Thyroid gland (tissue), 4 donors: Measurements from ENCODE around the gene ZNF91. TPM values are rescaled to one million over a fixed set of nuclear protein-coding genes. Genes with fewer than 3 reads are reported as not detected.
"Not testable (repeated sequence)": the region's sequence is repeated elsewhere in the genome, so short reads cannot be mapped to it uniquely, and the experiment has no call there.

Experiments used
- DNase-seq, 2 donors: peaks; one replicate each; pipeline ENCODE4 v3.0.0-alpha.2; 2019
- H3K27ac ChIP-seq, 3 donors: fragments of 200-600 bp; sonication (generic); 1 replicate in 2 of 3; 2 replicates in 1 of 3; pipeline ENCODE4 v1.5.1; 2016 to 2019; ENCODE audit warnings: mild to moderate bottlenecking in 1 of 3, moderate library complexity in 1 of 3
- H3K27me3 ChIP-seq: fragments of 200-600 bp; sonication (generic); one replicate; pipeline ENCODE4 v1.5.1; 2019
- H3K36me3 ChIP-seq, 2 donors: fragments of 200-600 bp; sonication (generic); one replicate each; pipeline ENCODE4 v1.5.1; 2016 to 2019
- H3K4me1 ChIP-seq, 2 donors: fragments of 200-600 bp; sonication (generic); one replicate each; pipeline ENCODE4 v1.5.1; 2017 to 2019
- H3K4me3 ChIP-seq, 3 donors: fragments of 200-600 bp; sonication (generic); replicated peaks in 1 of 3; 1 replicate in 2 of 3; 2 replicates in 1 of 3; pipeline ENCODE4 v1.5.1; 2016; ENCODE audit warnings: mild to moderate bottlenecking in 1 of 3
- H3K9me3 ChIP-seq: fragments of 200-600 bp; sonication (generic); one replicate; pipeline ENCODE4 v1.5.1; 2017
- CTCF ChIP-seq, 6 experiments: fragments of 200-600 bp in 3 of 6; fragments of 450-650 bp in 3 of 6; sonication (generic) in 3 of 6; IDR thresholded peaks; one replicate each; pipeline ENCODE4 v1.5.1; 2016 to 2019; ENCODE audit warnings: antibody characterized with exemption in 6 of 6, mild to moderate bottlenecking in 2 of 6, inconsistent platforms in 1 of 6, moderate library complexity in 1 of 6
- POLR2A ChIP-seq, 2 donors: fragments of 450-650 bp; IDR thresholded peaks; one replicate each; pipeline ENCODE4 v1.6.1; 2017; ENCODE audit warnings: antibody characterized with exemption in 2 of 2, mild to moderate bottlenecking in 2 of 2, moderate library complexity in 1 of 2
- WGBS, 2 donors: methylation state at CpG; one replicate each; pipeline ENCODE4 v1.1.5; 2017; 5-methylcytosine and 5-hydroxymethylcytosine counted together
- intact Hi-C: fragments of 100-400 bp; cut with DNase I; formaldehyde crosslinking; loops from one replicate; pipeline ENCODE4 v1.15.1; 2023
- total RNA-seq, 4 donors: library from RNA; depleted of rRNA; stranded (reverse); fragments of >200 nt; gene quantifications; one replicate each; pipeline ENCODE4 v1.2.3, GENCODE V29; 2016

ZNF91 gene
- total RNA-seq, 4 donors from 2014 or later, result 92.5 to 220 (median 122) TPM

GRCh38 chr19:23436944-23437343, 41.7 kb upstream of the ZNF91 start:
- H3K36me3 ChIP-seq, result no peaks in the 10 kb centered on the region
- no peaks in the 10 kb centered on the region for H3K9me3 ChIP-seq
- H3K27ac ChIP-seq, result no peak overlapping the region
- no peak for TF ChIP-seq POLR2A (IDR thresholded peaks at IDR 0.05)
- no peak for TF ChIP-seq CTCF (IDR thresholded peaks at IDR 0.05)
- H3K27me3 ChIP-seq, result no peaks in the 10 kb centered on the region
- WGBS, 2 donors, result 84 to 90% methylated on average over 4 of the region's 4 CpGs
- no peaks in the 10 kb centered on the region for H3K4me1 ChIP-seq
- no peak overlapping the region for H3K4me3 ChIP-seq
- intact Hi-C loops, result no loop called here
- DNase-seq, result no peak

- Histone ChIP-seq H3K4me1 (no peaks in the 10 kb centered on the region), H3K36me3 (no peaks in the 10 kb centered on the region), H3K9me3 (no peaks in the 10 kb centered on the region), H3K4me3 (no peak overlapping the region), H3K27me3 (no peaks in the 10 kb centered on the region), H3K27ac (no peak overlapping the region)
- WGBS, 2 donors, result 82 to 91% methylated on average over 4 of the region's 4 CpGs
- intact Hi-C loops, result no loop called here
- DNase-seq, result no peak
- TF ChIP-seq CTCF (IDR thresholded peaks at IDR 0.05) (no peak), POLR2A (IDR thresholded peaks at IDR 0.05) (no peak)
Observed at GRCh38 chr19:23436318-23436717, 41.0 kb upstream of the ZNF91 start.

DNA sequence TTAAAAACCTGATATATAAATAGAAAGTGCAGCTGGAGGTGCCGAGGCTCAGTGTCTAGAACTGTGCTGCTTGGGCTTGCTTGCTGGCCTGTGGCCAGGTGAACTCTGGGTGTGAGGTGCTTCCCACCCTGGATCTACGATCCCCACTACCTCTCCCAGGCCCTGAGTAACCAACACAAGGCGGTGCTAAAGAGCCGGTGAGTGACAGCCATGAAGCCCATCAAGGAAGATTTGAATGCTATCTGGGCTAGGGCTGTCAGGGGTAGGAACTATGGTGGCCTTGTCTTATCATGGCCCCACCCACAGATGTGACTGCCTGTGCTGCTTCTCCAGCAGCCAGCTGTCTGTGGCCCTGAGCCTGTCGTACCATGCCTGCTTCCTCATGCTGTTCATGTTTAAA, 25.6 kb upstream of the ZNF91 start:
- intact Hi-C loops, result no loop called here
- Histone ChIP-seq H3K4me1 (peaks cover 0 to 2% of the 10 kb centered on the region in 2 donors), H3K27me3 (no peaks in the 10 kb centered on the region), H3K27ac (no peak overlapping the region), H3K36me3 (no peaks in the 10 kb centered on the region), H3K9me3 (no peaks in the 10 kb centered on the region), H3K4me3 (no peak overlapping the region)
- DNase-seq, result no peak
- TF ChIP-seq CTCF (IDR thresholded peaks at IDR 0.05), result no peak
- no peak for TF ChIP-seq POLR2A (IDR thresholded peaks at IDR 0.05)
- WGBS, 2 donors, result 70 to 71% methylated on average over 4 to 5 of the region's 5 CpGs

- H3K9me3 ChIP-seq, H3K27me3 ChIP-seq, H3K36me3 ChIP-seq, H3K27ac ChIP-seq, DNase-seq, H3K4me3 ChIP-seq, intact Hi-C loops: not testable (repeated sequence)
- peaks cover 0 to 11% of the 10 kb centered on the region in 2 donors for H3K4me1 ChIP-seq
- WGBS, 2 donors, result 98 to 99% methylated on average over 5 to 30 of the region's 38 CpGs
Observed at GRCh38 chr19:23419261-23419660, 24.0 kb upstream of the ZNF91 start.

- intact Hi-C loops, result no loop called here
- Histone ChIP-seq H3K4me1 (peaks cover 0 to 11% of the 10 kb centered on the region in 2 donors), H3K9me3 (no peaks in the 10 kb centered on the region), H3K36me3 (no peaks in the 10 kb centered on the region), H3K27ac (no peak overlapping the region), H3K4me3 (peak overlapping the region in 2 of 3 donors; percentile 3 to 23), H3K27me3 (no peaks in the 10 kb centered on the region)
- DNase-seq, result peak; percentile 35 to 50
- TF ChIP-seq POLR2A (IDR thresholded peaks at IDR 0.05), result no peak
- TF ChIP-seq CTCF (IDR thresholded peaks at IDR 0.05), result no peak
- whole genome bisulfite sequencing, 2 donors, result 1% methylated on average over 14 to 20 of the region's 33 CpGs
Observed at GRCh38 chr19:23415561-23416191, 20.4 kb upstream of the ZNF91 start.
